Mammary epithelial cell (primary cell): ENCODE results near the gene CRYBG2.

Experiments
- CTCF ChIP-seq, 2 donors: IDR thresholded peaks in 1 of 2; conservative IDR thresholded peaks in 1 of 2; 2 replicates each; pipeline ENCODE4 v1.5.1; 2011 to 2012; ENCODE audit warnings: inconsistent platforms in 2 of 2, low read length in 2 of 2, mild to moderate bottlenecking in 2 of 2, control low read depth in 1 of 2, low read depth in 1 of 2; ENCODE audit not compliant: insufficient read depth in 1 of 2; ENCODE audit errors: extremely low read depth in 1 of 2
- EZH2 ChIP-seq: IDR thresholded peaks from 2 replicates; pipeline ENCODE4 v1.6.1; 2012; ENCODE audit warnings: low read length, inconsistent platforms, borderline replicate concordance

GRCh38 chr1:26350343-26350700, 3.6 kb downstream of the CRYBG2 start:
- TF ChIP-seq EZH2, result no peak
- no peak for TF ChIP-seq CTCF (conservative IDR thresholded peaks at IDR 0.05 in 1 of 2, IDR thresholded peaks at IDR 0.05 in 1 of 2; ENCODE audit: extremely low read depth in 1 of 2, insufficient read depth in 1 of 2, low read depth in 1 of 2, low read length in 2 of 2)
